Body of pancreas (tissue), 4 donors: ENCODE measurements around the gene RAD51C. TPM values are rescaled to one million over a fixed set of nuclear protein-coding genes. Genes with fewer than 3 reads are reported as not detected.
A peak's percentile ranks its signal among the peaks of the same experiment; 100 is the strongest.
"Not testable (repeated sequence)": the region's sequence is repeated elsewhere in the genome, so short reads cannot be mapped to it uniquely, and the experiment has no call there.

Experiments
- ATAC-seq: fragments of 150-250 bp; one replicate; pipeline ENCODE4 v1.9.1; 2016
- DNase-seq, 4 donors: peaks; one replicate each; pipeline ENCODE4 v3.0.0-alpha.2; 2019
- H3K27ac ChIP-seq, 4 donors: fragments of 200-600 bp; sonication (generic); 1 replicate in 3 of 4; 2 replicates in 1 of 4; pipeline versions ENCODE4 v1.5.1 to v1.6.1; 2016 to 2019; ENCODE audit warnings: mild to moderate bottlenecking in 1 of 4, mixed read lengths in 1 of 4, moderate library complexity in 1 of 4
- H3K27me3 ChIP-seq, 2 donors: fragments of 200-600 bp; sonication (generic); one replicate each; pipeline ENCODE4 v1.6.0; 2016; ENCODE audit warnings: mild to moderate bottlenecking in 1 of 2
- H3K36me3 ChIP-seq, 2 donors: fragments of 200-600 bp; sonication (generic); replicated peaks in 1 of 2; 2 replicates each; pipeline ENCODE4 v1.5.1; 2016; ENCODE audit warnings: low read depth in 2 of 2; ENCODE audit not compliant: insufficient read depth in 1 of 2
- H3K4me1 ChIP-seq: fragments of 200-600 bp; sonication (generic); one replicate; pipeline ENCODE4 v1.6.0; 2016
- H3K4me3 ChIP-seq, 2 donors: fragments of 200-600 bp; sonication (generic); 1 replicate in 1 of 2; 2 replicates in 1 of 2; pipeline ENCODE4 v1.5.1; 2016 to 2019
- H3K9me3 ChIP-seq, 3 donors: fragments of 200-600 bp; sonication (generic); 1 replicate in 2 of 3; 2 replicates in 1 of 3; pipeline ENCODE4 v1.5.1; 2016
- POLR2A ChIP-seq, 3 donors: fragments of 450-650 bp; IDR thresholded peaks; one replicate each; pipeline ENCODE4 v1.6.1; 2016; ENCODE audit warnings: antibody characterized with exemption in 3 of 3, mild to moderate bottlenecking in 2 of 3
- WGBS, 2 donors: methylation state at CpG; one replicate each; pipeline ENCODE4 v1.1.5; 2017; 5-methylcytosine and 5-hydroxymethylcytosine counted together
- intact Hi-C: fragments of 100-400 bp; cut with DNase I; formaldehyde crosslinking; loops from one replicate; pipeline ENCODE4 v1.15.1; 2023
- total RNA-seq, 2 donors: library from RNA; depleted of rRNA; stranded (reverse); fragments of >200 nt; gene quantifications; one replicate each; pipeline ENCODE4 v1.1.0, GENCODE V29; 2016
- TF ChIP-seq, protein P1 (sequence below), 7 experiments: fragments of 450-650 bp in 4 of 7; fragments of 200-600 bp in 3 of 7; sonication (generic) in 3 of 7; IDR thresholded peaks; one replicate each; pipeline ENCODE4 v1.5.1; 2016 to 2019; ENCODE audit warnings: antibody characterized with exemption in 7 of 7

RAD51C gene
- total RNA-seq, 2 donors from 2014 or later: 3.3 to 13.2 TPM

DNA sequence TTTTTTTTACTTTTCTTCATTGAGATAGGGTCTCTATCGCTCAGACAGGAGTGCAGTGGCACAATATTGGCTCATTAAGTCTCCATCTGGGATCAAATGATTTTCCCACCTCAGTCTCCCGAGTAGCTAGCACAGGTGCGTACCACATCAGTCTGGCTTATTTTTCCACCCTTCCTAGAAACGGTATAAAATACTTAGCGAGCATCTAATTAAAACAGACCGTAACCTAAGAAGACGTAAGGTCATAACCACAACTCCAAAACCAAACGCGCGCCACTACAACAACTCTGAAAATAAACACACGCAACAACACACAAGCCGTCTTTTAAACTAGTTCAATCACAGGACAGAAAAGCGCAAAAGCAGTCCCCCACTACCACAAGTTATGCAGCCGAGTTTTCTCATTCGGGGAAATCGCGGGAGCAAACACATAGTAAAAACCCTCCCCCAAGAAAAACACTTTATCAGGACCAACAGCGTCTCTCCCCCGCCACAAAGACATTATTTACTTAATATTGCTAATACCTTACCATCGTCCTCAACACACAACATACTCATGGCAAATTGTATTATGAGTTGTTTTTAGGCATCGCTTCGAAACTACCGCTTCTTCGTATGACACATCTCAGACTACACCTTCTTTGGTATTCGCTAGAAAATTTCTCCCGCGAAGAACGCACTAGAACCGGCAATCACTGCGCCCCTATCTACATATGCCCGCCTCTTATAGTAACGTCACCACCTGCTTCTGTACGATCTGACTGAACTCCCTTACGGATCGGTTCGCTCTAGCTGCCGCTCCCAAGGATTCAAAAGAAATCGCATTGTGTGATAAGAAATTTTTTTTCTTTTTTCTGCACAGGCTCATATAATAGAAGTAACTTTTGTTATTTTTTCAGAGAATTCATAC, 33.3 kb upstream of the RAD51C start:
- Histone ChIP-seq H3K4me1 (peaks cover 6% of the 10 kb centered on the region), H3K4me3 (peak overlapping the region in 1 of 2 donors; percentile 4), H3K36me3 (no peaks in the 10 kb centered on the region), H3K27me3 (no peaks in the 10 kb centered on the region), H3K27ac (peak overlapping the region; percentile 71 to 80 (median 78)), H3K9me3 (no peaks in the 10 kb centered on the region)
- 1 to 2% methylated on average over 38 of the region's 38 CpGs for WGBS, 2 donors
- intact Hi-C loops: no loop called here
- peak; percentile 94 to 100 (median 100) for TF ChIP-seq POLR2A (IDR thresholded peaks at IDR 0.05)
- TF ChIP-seq, protein P1, sequence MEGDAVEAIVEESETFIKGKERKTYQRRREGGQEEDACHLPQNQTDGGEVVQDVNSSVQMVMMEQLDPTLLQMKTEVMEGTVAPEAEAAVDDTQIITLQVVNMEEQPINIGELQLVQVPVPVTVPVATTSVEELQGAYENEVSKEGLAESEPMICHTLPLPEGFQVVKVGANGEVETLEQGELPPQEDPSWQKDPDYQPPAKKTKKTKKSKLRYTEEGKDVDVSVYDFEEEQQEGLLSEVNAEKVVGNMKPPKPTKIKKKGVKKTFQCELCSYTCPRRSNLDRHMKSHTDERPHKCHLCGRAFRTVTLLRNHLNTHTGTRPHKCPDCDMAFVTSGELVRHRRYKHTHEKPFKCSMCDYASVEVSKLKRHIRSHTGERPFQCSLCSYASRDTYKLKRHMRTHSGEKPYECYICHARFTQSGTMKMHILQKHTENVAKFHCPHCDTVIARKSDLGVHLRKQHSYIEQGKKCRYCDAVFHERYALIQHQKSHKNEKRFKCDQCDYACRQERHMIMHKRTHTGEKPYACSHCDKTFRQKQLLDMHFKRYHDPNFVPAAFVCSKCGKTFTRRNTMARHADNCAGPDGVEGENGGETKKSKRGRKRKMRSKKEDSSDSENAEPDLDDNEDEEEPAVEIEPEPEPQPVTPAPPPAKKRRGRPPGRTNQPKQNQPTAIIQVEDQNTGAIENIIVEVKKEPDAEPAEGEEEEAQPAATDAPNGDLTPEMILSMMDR (IDR thresholded peaks at IDR 0.05): peak in 1 of 7 experiments; percentile 13
- DNase-seq: peak; percentile 79 to 89 (median 84)
- peak; percentile 96 for ATAC-seq

DNA sequence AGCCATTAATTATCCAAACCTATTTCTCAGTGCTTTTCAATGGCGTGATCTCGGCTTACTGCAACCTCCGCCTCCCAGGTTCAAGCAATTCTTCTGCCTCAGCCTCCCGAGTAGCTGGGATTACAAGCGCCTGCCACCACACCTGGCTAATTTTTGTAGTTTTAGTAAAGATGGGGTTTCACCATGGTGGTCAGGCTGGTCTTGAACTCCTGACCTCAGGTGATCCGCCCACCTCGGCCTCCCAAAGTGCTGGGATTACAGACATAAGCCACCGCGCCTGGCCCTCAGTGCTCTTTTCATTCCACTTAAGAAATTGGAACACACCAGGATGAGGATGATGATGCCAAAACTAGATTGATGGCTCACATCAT, 32.7 kb upstream of the RAD51C start:
- H3K36me3 ChIP-seq, H3K9me3 ChIP-seq, DNase-seq, intact Hi-C loops, H3K27me3 ChIP-seq, H3K4me1 ChIP-seq: not testable (repeated sequence)
- Histone ChIP-seq H3K4me3 (peak overlapping the region in 1 of 2 donors; percentile 4), H3K27ac (peak overlapping the region in 2 of 4 donors; percentile 79 to 80)
- ATAC-seq: peak; percentile 6
- 20 to 32% methylated on average over 8 to 9 of the region's 9 CpGs for WGBS, 2 donors

DNA sequence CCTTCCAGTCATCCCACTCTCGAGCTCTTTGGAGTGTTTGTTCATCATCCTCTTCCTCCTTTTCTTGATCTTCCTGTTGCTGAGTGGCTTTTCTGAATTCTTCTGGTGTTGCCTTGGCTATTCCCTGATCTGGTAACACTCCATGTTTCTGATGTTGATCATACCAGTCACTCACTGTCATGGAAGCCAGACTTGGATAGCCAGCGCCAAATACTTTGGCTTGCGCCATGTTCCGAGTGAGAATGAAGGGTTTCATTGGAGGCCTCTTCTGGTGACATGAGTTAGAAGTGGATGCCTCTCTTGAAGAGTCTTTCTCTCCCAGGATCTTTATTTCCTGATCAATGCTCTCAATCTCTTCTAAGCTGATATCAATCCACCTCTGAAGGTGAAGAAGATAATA, 31.8 kb upstream of the RAD51C start:
- H3K27me3 ChIP-seq: no peaks in the 10 kb centered on the region
- no peaks in the 10 kb centered on the region for H3K9me3 ChIP-seq
- no peak for DNase-seq
- TF ChIP-seq POLR2A (IDR thresholded peaks at IDR 0.05): no peak
- TF ChIP-seq, protein P1 (IDR thresholded peaks at IDR 0.05): no peak
- no peak for ATAC-seq
- no peak overlapping the region for H3K27ac ChIP-seq
- H3K4me1 ChIP-seq: peaks cover 6% of the 10 kb centered on the region
- no peaks in the 10 kb centered on the region for H3K36me3 ChIP-seq
- no peak overlapping the region for H3K4me3 ChIP-seq
- intact Hi-C loops: no loop called here
- WGBS, 2 donors: 84% methylated on average over 4 of the region's 4 CpGs

DNA sequence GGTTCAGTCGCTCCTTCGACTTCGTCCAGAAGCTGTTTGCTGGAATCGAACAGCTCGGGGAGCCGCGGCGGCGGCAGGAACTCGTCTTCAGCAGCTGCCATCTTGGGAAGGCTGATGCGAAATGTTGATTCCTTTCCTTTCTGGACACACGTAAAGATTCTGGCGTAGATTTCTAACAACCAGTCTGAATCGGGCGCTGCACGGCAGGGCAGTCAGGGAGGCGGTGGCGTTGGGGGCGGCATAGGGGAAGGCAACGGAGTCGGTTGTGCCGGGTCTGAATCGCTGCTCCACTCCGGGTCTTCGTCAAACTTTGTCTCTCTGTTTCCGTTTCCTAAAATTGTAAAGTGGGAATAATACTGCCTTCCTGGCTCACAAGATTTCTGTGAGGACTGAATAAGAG, 30.9 kb upstream of the RAD51C start:
- Histone ChIP-seq H3K36me3 (no peaks in the 10 kb centered on the region), H3K4me3 (no peak overlapping the region), H3K27ac (no peak overlapping the region), H3K9me3 (no peaks in the 10 kb centered on the region), H3K4me1 (peaks cover 6% of the 10 kb centered on the region), H3K27me3 (no peaks in the 10 kb centered on the region)
- ATAC-seq (no peak), DNase-seq (no peak)
- TF ChIP-seq POLR2A (IDR thresholded peaks at IDR 0.05): no peak
- intact Hi-C loops: no loop called here
- WGBS, 2 donors: 88 to 93% methylated on average over 26 of the region's 26 CpGs

DNA sequence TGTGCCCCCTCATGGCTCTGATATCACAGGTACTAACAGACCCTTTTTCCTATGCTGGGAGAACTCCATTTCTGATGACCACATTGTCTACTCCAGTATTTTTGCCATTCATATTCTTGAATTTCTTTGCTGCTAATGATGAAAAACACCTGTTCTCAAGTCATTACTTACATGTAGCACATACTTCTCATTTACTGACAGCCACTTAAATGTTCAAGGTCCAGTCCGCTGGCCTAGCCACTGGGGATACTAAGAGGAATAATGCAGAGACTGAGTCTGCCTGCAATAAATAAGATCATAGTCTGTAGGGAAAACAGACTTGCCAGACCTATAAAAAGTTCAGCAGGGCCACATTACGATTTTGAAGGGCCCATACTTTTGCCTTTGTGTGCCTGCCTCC, 28.1 kb upstream of the RAD51C start:
- ATAC-seq: no peak

More for the DNA sequence above, 28.1 kb upstream of the RAD51C start:
- H3K9me3 ChIP-seq: no peaks in the 10 kb centered on the region
- TF ChIP-seq POLR2A (IDR thresholded peaks at IDR 0.05): no peak
- TF ChIP-seq, protein P1 (IDR thresholded peaks at IDR 0.05): no peak
- no peaks in the 10 kb centered on the region for H3K27me3 ChIP-seq
- intact Hi-C loops: no loop called here
- no peak overlapping the region for H3K4me3 ChIP-seq
- DNase-seq: no peak
- 85 to 86% methylated on average over 2 of the region's 2 CpGs for WGBS, 2 donors
- H3K36me3 ChIP-seq: no peaks in the 10 kb centered on the region
- no peak overlapping the region for H3K27ac ChIP-seq
- no peaks in the 10 kb centered on the region for H3K4me1 ChIP-seq
